ENCODE data around the gene PEAK3.
"Not testable (repeated sequence)": the region's sequence is repeated elsewhere in the genome, so short reads cannot be mapped to it uniquely, and the experiment has no call there.

Gene PEAK3

GRCh38 chr19:2288338-2288817 is 6.4 kb upstream of the PEAK3 start:
- peak; percentile 59 for DNase-seq

- DNase-seq: no peak
Measured at GRCh38 chr19:2287585-2288337, 5.8 kb upstream of the PEAK3 start.

GRCh38 chr19:2286402-2287140 is 4.6 kb upstream of the PEAK3 start:
- DNase-seq: no peak

GRCh38 chr19:2283835-2284507 is 2.0 kb upstream of the PEAK3 start:
- DNase-seq: no peak

GRCh38 chr19:2282862-2283237 is 875 bp upstream of the PEAK3 start:
- no peak for DNase-seq

GRCh38 chr19:2281265-2282061 is 512 bp downstream of the PEAK3 start:
- not testable (repeated sequence) for DNase-seq

GRCh38 chr19:2280633-2281264 is 1.2 kb downstream of the PEAK3 start:
- no peak for DNase-seq

GRCh38 chr19:2278459-2279158 is 3.4 kb downstream of the PEAK3 start:
- no peak for DNase-seq

- no peak for DNase-seq
Measured at GRCh38 chr19:2277138-2277537, 4.8 kb downstream of the PEAK3 start.

- no peak for DNase-seq
Measured at GRCh38 chr19:2276429-2276986, 5.5 kb downstream of the PEAK3 start.

GRCh38 chr19:2275588-2276428 is 6.2 kb downstream of the PEAK3 start:
- DNase-seq: no peak

- DNase-seq: peak; percentile 30
Measured at GRCh38 chr19:2274931-2275535, 6.9 kb downstream of the PEAK3 start.

- no peak for DNase-seq
Measured at GRCh38 chr19:2274185-2274711, 7.7 kb downstream of the PEAK3 start.

- no peak for DNase-seq
Measured at GRCh38 chr19:2273356-2274184, 8.4 kb downstream of the PEAK3 start.

- no peak for DNase-seq
Measured at GRCh38 chr19:2271234-2272103, 10.5 kb downstream of the PEAK3 start.

GRCh38 chr19:2270423-2271233 is 11.3 kb downstream of the PEAK3 start:
- peak; percentile 13 for DNase-seq

GRCh38 chr19:2270157-2270422 is 11.9 kb downstream of the PEAK3 start:
- DNase-seq: no peak
